WERI-Rb-1 (cell line): ENCODE measurements around the gene BTBD6.

Experiments
- DNase-seq: peaks from one replicate; pipeline ENCODE4 v3.0.0-alpha.2; 2020
- H3K27ac ChIP-seq: fragments of 250-450 bp; sonication (Bioruptor Pico); 2 replicates; pipeline ENCODE4 v1.5.1; 2020; ENCODE audit warnings: mild to moderate bottlenecking, moderate library complexity
- H3K27me3 ChIP-seq: fragments of 250-450 bp; sonication (Bioruptor Pico); 2 replicates; pipeline ENCODE4 v1.5.1; 2021; ENCODE audit warnings: mild to moderate bottlenecking, low read depth, moderate library complexity; ENCODE audit not compliant: insufficient read depth, severe bottlenecking
- H3K36me3 ChIP-seq: fragments of 250-450 bp; sonication (Bioruptor Pico); 2 replicates; pipeline ENCODE4 v1.5.1; 2020; ENCODE audit warnings: mild to moderate bottlenecking, moderate library complexity
- H3K4me3 ChIP-seq: 2 replicates; pipeline ENCODE4 v1.5.1; 2011; ENCODE audit warnings: low read depth, mild to moderate bottlenecking, control low read depth, low read length
- H3K9me3 ChIP-seq: fragments of 250-450 bp; sonication (Bioruptor Pico); 2 replicates; pipeline ENCODE4 v1.5.1; 2021; ENCODE audit warnings: mild to moderate bottlenecking, moderate library complexity; ENCODE audit not compliant: severe bottlenecking
- TF ChIP-seq, protein P1 (sequence below): IDR thresholded peaks from 2 replicates; pipeline ENCODE4 v1.5.1; 2011; ENCODE audit warnings: low read depth, mild to moderate bottlenecking, control low read depth, inconsistent platforms, low read length

BTBD6 gene

DNA sequence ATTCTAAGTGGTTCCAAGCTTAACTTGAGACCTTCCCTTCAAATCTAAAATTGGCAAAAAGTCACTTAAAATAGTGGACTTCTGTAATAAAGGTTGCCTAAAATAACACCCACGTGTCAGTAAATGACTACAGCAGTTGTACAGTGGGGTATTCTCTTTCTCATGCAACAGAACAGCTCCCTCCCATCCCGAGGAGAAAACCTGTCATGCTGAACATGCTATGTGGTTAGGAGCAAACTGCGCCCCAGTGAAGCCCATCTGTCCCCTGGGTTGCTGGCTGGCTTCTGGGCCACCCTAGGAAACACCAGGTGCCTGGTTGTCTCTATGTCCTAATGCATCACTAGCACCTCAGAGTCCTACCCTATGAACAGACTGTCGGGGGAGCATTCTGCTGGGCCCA lies 2.7 kb downstream of the BTBD6 start:
- DNase-seq, result no peak
- peaks cover 55% of the 10 kb centered on the region for H3K36me3 ChIP-seq
- H3K9me3 ChIP-seq, result no peaks in the 10 kb centered on the region
- H3K27me3 ChIP-seq, result no peaks in the 10 kb centered on the region
- TF ChIP-seq, protein P1, sequence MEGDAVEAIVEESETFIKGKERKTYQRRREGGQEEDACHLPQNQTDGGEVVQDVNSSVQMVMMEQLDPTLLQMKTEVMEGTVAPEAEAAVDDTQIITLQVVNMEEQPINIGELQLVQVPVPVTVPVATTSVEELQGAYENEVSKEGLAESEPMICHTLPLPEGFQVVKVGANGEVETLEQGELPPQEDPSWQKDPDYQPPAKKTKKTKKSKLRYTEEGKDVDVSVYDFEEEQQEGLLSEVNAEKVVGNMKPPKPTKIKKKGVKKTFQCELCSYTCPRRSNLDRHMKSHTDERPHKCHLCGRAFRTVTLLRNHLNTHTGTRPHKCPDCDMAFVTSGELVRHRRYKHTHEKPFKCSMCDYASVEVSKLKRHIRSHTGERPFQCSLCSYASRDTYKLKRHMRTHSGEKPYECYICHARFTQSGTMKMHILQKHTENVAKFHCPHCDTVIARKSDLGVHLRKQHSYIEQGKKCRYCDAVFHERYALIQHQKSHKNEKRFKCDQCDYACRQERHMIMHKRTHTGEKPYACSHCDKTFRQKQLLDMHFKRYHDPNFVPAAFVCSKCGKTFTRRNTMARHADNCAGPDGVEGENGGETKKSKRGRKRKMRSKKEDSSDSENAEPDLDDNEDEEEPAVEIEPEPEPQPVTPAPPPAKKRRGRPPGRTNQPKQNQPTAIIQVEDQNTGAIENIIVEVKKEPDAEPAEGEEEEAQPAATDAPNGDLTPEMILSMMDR, result no peak
- no peak overlapping the region for H3K4me3 ChIP-seq
- no peak overlapping the region for H3K27ac ChIP-seq

DNA sequence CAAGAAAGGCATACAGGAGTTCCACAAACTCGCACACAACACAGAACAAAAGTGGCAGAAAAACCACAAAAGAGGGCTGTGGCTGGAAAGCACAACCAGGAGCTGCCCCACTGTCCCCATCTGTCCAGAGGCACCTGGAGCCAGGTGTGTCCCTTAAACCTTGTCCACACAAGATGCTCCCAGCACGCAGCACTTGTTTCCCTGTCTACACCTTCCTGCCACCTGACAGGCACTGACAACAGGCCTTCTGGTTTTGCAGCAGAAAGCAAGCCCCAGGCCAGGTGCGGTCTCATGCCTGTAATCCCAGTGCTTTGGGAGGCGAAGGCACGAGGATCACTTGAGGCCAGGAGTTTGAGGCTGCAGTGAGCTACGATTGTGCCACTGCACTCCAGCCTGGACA lies 3.6 kb downstream of the BTBD6 start:
- Histone ChIP-seq H3K4me3 (no peak overlapping the region), H3K27ac (no peak overlapping the region), H3K36me3 (peaks cover 46% of the 10 kb centered on the region), H3K27me3 (no peaks in the 10 kb centered on the region), H3K9me3 (no peaks in the 10 kb centered on the region)
- DNase-seq, result no peak
- TF ChIP-seq, protein P1, result no peak

DNA sequence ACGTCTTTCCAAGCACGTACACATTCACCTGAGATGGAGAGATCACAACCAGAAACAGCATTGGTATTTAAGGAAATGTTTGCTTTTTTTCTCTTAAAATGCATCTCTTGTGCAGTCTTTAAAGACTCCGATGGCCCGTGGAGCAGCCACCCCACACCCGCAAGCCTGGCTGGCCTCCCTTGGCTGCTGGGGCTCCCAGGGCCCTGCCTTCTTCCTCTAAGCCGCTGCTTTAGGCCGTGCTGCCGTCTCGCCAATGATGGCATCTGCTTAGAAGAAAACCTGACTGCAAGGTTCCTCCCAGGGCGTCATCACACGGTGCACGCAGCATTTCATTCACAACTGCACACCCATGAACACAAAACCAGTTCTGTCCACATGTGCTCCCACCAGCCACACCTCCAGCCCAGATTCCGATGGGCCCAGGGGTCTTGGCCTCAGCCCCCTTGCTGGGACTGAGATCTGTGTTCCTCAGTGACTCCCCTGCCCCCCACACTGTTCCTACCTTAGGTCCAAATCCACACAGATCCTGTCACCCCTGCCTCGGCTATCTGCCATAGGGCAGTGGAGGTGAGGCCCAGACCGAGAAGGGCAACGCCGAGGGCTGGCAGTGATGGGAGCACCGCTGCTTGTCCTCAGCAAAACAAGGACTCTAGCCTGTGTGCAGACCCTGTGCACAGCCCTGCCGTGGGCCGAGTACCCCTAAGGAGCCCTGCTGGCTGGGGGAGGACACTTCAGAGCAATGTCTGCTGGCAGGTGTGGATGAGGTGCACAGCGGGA lies 4.4 kb downstream of the BTBD6 start:
- TF ChIP-seq, protein P1, result no peak

DNA sequence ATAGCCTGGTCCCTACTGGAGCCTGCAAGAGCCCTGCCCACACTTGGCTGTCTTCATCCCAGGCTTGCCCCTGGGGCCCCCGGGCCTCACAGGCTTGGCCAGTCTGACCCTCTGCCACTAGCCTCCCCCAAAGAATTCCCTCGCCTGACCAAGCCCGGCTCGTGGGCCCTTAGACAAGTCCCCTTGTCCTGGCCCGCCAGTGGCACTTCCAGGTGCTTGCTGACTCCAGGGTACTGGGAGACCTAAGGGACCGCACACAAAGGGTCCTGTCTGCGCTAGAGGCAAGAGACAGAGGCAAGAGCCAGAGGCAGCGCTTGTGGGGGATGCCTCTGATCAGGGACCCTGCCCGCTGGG lies 5.0 kb downstream of the BTBD6 start:
- TF ChIP-seq, protein P1, result no peak
- Histone ChIP-seq H3K36me3 (peaks cover 37% of the 10 kb centered on the region), H3K27me3 (no peaks in the 10 kb centered on the region), H3K4me3 (no peak overlapping the region), H3K9me3 (no peaks in the 10 kb centered on the region), H3K27ac (no peak overlapping the region)
- no peak for DNase-seq

More for the DNA sequence above, 4.4 kb downstream of the BTBD6 start:
- Histone ChIP-seq H3K27me3 (no peaks in the 10 kb centered on the region), H3K9me3 (no peaks in the 10 kb centered on the region), H3K36me3 (peaks cover 37% of the 10 kb centered on the region), H3K4me3 (no peak overlapping the region), H3K27ac (no peak overlapping the region)
- no peak for DNase-seq

DNA sequence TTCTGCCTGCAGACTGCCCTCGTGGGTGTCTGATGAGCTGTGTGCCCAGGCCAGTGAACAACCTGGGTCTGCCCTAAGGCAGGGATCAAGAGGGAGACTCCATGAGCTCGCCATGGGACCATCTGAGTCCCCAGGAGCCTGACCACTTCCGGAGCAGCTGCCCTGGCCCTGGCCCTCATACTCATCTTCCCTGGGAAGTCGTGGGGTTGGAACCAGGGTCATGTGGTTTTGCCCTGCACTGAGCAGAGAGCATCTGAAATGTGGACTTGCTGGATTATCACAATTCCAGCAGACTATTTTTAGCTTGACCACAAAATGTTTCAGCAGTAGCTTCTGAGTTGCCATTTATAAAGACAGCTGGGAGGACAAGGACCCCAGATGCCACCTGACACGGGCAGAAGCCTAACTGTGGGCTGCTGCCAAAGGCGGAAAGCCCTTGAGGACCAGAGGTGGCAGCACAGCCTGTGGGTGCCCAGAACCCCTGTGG lies 6.7 kb downstream of the BTBD6 start:
- Histone ChIP-seq H3K36me3 (peaks cover 26% of the 10 kb centered on the region), H3K27ac (no peak overlapping the region), H3K27me3 (no peaks in the 10 kb centered on the region), H3K4me3 (no peak overlapping the region), H3K9me3 (no peaks in the 10 kb centered on the region)
- DNase-seq, result no peak
- TF ChIP-seq, protein P1, result no peak
